Suppressor macrophage (primary cell): ENCODE measurements around the gene PRSS3.
A peak's percentile ranks its signal among the peaks of the same experiment; 100 is the strongest.
"Not testable (repeated sequence)": the region's sequence is repeated elsewhere in the genome, so short reads cannot be mapped to it uniquely, and the experiment has no call there.

ENCODE experiments used
- DNase-seq, 4 experiments: peaks; one replicate each; pipeline ENCODE4 v3.0.0-alpha.2; 2020 to 2022

Gene PRSS3

DNA sequence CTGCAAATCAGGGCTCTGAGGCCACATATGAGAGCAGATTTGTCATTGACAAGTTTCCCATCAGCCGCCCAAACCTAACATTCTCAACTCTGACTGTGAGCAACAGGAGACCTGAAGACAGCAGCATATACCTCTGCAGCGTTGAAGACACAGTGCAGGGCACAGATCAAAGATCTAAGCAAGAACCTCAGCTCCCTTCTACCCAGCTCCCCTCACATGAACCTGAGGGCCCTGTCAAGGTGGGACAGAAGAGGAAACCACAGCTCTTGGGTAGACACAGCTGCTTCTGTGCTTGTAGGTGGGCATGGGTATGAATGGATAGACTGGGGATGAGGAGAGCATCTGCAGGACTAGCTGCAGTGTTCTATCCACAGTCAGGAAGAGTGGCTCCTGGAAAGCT is 8.7 kb upstream of the PRSS3 start:
- DNase-seq, result no peak

DNA sequence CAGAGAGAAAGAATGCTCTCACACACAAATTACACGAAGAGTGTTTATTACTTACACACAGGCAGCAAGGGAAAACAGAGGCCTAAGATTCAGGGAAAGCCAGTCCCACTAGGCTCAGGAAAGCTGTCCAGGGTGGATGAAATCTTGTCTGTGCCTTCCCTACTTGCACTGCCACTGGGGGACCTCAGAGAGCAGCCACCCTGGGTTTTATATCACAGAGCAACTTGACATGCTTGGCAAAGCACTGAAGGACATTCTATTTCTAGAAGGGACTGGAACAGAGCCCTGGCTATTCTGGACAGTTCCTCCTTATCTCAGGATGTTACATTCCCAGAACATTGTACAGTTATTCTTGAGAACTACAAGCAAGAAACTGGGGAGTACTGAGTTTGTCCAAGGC is 7.5 kb upstream of the PRSS3 start:
- no peak for DNase-seq

DNA sequence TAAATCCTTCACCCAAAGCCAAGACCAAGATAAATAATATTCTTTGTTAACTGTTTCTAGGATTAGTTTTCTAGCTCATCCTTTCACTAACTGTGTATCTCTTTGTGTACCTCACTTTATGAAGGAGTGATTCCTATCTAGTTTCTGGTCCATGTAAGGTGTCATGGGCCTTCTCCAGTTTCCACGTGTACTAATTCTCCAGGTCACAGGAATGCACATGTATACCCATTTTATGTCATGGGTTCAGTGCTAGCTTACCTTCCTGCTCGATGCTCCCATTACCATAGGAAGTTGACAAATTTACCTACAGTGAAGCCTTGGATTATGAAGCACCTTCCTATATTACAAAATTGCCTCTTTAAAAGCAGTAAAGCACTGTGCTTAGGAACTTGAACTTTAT is 5.9 kb upstream of the PRSS3 start:
- DNase-seq, result not testable (repeated sequence)

DNA sequence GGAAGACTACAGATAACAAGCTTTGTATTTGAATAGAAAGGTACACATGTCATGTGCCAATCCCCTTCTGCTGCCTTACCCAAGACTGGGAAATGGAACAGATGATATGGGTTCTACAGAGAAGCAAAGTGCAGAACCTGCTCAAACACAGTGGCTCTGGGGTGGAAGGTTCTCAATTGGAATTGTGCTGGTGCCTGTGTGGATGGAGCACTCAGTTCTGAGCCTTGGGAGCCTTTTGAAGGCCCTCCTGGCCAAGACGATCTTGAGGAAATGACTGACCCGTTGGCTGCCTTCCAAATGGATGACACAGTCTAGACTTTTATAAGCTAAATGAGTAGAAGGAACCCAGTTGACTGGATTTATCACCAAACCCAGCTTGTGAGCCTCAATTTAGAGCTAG is 4.2 kb upstream of the PRSS3 start:
- DNase-seq, result peak; percentile 63 to 69 (median 64)

DNA sequence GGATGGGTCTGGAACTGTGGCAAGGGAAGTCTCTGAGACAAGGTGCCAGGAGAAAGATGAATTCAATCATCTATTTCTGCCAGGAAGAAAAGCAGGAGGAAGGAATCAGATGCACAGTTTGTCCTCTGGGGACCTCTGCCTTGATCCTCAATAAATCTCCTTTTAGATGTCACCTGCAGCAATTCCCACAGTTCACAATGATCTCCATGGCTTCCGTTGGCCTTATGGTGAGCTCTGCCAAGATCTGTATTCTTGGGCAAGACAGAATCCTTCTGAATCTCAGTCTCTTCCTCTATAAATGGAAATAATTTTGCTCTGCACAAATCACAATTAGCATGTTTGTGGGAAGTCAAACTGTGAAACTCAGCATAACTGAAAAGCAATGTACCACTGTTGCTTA is 1.9 kb upstream of the PRSS3 start:
- not testable (repeated sequence) for DNase-seq

DNA sequence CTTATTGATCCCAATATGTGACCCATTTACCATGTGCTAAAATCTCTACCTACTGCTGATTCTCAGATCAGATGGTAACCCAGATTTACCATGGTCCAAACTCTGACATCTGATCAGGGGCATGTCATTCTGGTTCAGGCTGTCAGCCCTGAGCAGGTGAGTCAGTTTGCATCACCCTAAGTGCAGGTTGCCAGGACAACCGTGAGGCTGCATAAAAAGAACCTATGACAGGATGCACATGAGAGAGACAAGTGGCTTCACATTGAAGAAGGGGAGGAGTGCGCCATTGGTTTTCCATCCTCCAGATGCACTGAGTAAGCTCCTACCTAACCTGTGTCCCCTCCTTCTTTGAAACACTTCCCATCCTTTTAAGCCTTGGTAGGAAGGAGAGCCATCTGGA is 801 bp upstream of the PRSS3 start:
- DNase-seq, result no peak

DNA sequence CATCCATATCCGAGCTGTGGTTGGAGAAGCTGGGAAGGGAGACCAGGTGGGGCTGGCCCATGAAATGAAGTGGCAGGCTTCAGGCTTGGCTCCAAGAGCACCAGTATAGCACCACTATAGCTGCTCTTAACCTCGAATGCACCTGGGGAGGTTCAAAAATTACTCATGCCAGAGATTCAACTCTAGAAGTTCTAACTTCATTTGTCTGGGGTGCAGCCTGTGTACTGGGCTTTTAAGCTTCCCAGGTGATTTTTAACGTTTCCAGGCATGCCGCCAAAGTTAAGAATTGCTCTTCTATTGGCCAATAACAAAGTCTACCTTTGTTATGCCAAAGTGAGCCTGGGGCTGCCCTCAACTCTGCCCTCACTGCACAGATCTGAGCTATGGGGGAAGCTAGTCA is 458 bp downstream of the PRSS3 start:
- no peak for DNase-seq

DNA sequence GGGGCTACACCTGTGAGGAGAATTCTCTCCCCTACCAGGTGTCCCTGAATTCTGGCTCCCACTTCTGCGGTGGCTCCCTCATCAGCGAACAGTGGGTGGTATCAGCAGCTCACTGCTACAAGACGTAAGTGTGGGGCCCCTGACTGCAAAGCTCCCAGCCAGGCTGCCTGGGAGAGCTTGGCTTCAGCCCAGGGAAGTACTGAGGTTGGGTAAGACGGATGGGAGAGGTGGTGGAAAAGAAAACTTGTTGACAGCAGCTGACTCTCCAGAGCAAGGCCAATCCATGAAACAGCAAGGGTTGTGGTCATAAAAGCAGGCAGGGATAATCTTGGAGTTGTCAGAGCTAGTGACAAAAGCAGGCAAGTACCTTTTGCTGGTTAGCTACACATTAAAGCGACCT is 1.3 kb downstream of the PRSS3 start:
- not testable (repeated sequence) for DNase-seq

DNA sequence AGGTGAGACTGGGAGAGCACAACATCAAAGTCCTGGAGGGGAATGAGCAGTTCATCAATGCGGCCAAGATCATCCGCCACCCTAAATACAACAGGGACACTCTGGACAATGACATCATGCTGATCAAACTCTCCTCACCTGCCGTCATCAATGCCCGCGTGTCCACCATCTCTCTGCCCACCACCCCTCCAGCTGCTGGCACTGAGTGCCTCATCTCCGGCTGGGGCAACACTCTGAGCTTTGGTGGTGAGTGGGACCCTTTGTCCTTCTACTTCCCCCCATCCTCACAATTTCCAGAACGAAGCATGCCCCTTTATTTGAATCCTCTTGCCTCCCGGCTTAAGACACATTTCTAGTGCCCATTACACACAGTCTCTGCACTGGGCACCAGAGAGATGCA is 2.5 kb downstream of the PRSS3 start:
- no peak for DNase-seq

DNA sequence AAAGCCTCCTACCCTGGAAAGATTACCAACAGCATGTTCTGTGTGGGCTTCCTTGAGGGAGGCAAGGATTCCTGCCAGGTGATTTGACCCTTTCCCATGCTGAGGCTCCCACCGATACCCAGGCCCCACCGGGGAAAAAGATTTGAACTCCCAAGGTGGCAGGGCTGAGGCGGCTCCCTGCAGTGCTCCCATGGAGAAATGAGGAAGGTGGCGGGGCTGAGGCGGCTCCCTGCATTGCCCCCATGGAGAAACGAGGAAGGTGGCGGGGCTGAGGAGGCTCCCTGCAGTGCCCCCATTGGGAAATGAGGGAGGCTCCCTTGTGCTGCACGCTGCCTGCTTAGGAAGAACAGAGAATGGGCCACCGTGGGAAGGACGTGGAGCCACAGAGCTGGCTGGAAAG is 3.2 kb downstream of the PRSS3 start:
- DNase-seq, result no peak

DNA sequence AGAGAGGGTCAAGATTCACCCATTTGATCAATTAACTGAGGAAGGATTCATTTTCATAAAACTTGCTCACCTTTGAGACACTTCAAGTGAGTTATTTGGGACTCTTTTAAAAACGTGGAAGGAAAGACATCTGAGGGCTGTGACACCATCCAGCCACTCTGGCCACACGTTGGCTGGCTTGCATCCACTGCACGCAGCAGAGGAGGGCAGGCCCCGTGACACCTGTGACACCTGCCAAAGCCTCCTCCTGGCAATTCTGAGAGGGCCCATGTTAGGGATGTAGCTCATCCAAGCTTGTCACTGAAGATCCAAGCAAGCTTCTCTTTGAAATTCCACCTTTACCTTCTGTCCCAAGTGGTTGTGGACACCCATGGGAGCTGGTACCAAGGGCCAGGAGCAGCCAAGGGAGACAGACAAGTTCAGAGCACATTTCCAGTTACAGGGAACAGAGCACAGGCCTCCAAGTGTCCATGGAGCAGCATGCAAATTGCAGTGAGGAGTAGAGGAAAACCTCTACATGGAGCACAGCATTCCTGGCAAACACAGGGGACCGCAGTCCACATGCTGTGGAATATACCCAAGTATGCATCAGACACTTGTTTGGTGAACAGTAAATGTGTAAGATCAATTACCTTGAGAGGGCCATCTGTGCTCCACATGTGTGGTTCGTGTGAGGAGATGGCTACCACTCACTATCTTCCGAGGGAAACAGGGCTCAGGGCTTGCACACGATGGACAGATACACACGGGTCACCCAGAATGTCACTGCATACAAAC is 4.8 kb downstream of the PRSS3 start:
- no peak for DNase-seq

DNA sequence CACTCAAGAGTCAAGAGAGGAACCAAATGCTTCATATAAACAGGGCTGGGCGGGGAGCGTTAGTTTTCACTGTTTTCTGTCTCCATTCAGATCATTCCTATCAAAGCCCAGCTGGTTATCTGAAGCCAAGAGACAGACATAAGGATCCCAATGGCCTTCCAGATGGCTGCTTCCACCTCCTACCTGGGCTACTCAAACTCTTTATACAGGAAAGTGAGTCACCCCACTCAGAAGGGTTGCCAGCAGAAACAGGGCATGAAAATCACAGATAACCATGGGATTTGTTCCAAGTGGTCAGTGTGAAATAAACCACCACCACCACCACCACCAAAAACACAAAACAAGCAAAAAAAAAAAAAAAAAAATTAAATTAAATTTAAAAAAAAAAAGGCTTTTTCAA is 5.5 kb downstream of the PRSS3 start:
- DNase-seq, result no peak

DNA sequence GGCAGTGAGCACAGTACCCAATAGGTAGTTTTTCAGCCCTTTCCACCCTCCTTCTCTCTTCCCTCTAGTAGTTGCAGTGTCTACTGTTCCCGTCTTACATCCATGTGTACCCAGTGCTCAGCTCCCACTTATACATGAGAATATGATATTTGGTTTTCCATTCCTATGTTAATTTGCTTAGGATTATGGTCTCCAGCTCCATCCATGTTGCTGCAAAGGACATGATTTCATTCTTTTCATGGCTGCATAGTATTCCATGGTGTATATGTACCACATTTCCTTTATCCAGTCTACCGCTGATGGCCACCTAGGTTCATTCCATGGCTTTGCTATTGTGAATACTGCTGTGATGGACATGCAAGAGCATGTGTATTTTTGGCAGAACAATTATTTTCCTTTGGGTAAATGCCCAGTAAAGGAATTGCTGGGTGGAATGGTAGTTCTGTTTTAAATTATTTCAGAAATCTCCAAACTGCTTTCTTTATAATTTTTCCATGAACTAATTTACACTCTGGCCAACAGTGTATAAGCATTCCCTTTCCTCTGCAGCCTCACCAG is 6.7 kb downstream of the PRSS3 start:
- not testable (repeated sequence) for DNase-seq

DNA sequence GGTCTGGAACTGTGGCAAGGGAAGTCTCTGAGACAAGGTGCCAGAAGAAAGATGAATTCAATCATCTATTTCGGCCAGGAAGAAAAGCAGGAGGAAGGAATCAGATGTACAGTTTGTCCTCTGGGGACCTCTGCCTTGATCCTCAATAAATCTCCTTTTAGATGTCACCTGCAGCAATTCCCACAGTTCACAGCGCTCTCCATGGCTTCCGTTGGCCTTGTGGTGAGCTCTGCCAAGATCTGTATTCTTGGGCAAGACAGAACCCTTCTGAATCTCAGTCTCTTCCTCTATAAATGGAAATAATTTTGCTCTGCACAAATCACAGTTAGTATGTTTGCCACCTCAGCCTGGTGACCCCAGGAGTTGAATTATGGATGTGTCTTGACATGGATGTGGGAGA is 8.8 kb downstream of the PRSS3 start:
- not testable (repeated sequence) for DNase-seq

DNA sequence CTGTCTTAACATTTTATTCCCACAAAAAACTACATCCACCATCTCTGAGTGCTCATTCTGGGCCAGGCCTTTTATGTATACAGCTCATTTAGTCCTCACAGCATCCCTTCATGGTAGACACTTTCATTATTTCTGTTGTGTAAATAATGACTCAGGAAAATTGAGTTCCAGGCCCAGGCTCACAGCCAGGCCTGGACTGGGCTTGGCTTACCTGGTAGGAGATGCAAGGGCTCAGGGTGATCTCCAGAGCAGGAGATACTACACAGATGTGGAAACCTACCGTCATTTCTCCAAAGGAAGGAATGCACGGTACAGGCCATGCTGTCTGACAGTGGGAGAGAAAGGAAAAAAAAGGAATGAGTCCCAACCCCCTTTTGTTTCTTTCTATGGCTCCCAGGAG is 11.8 kb downstream of the PRSS3 start:
- DNase-seq, result not testable (repeated sequence)

DNA sequence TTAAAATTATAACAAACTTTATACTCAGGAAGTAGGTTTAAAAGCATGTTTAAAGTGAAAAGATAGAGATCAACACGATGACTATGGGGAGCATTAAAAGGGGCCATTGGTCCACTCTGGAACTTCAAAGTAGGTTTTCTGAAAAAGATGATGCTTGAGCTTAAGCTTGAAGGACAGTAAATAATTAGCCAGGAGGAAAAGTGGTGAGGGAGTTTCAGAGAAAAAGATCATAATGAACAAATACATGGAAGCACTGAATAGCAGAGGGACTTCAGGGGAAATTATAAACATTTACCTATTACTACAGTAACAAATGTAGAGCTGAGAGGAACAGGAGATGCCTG is 13.6 kb downstream of the PRSS3 start:
- DNase-seq, result not testable (repeated sequence)

DNA sequence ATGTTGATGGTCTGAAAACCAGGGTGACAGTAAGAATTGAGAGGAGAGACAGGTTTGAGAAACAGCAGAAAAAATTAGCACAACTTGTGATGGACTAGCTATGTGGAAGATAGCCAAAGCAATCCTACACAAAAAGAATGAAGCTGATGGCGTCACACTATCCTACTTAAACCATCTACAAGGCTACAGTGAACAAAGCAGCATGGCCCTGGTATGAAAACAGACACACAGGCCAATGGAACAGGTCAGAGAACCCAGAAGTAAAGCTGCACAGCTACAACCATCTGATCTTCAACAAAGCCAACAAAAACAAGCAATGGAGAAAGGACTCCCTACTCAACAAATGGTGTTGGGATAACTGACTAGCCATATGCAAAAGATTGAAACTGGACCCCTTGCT is 14.1 kb downstream of the PRSS3 start:
- DNase-seq, result no peak

DNA sequence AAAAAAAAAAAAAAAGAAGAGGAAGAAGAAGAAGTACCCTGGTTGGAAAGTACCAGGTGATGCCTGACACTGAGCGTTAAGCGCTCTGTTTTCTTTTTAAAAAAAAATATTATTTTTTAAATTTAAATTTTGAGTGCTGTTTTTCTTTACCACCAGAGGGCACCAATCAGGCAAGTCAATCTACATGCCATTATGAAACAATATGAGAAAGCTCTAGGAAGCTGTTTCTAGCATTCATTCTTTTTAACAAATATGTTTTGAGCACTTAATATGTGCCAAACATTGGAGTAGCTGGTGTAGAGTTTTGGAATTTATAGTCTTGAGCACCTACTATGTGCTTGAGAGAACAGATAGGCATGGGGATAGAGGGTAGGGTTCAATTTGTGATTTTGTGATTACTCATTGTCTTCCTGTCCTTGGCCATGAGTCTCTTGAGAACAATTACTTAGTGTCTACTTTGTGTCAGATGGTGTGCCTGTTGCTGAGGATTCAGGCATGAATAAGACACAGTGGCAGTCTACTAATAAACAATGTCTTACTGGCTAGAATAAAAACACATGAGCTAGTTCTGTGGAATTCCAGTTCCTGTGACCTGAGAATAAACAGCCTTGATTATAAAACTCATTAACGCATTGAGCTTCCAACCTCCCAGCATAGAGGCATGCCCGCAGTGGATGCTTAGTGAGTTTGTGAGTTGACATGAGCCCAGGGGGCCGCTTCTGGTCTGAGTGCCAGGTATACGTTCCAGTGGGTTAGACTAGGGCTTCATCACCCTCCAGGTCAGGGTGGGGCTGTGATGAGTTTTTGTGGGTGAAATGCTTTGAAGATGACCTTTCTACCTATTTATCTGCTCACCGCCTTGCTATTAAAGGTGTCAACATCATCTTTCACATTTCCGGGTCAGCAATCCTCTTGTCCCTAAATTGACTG is 18.6 kb downstream of the PRSS3 start:
- peak; percentile 30 to 84 (median 64) for DNase-seq

DNA sequence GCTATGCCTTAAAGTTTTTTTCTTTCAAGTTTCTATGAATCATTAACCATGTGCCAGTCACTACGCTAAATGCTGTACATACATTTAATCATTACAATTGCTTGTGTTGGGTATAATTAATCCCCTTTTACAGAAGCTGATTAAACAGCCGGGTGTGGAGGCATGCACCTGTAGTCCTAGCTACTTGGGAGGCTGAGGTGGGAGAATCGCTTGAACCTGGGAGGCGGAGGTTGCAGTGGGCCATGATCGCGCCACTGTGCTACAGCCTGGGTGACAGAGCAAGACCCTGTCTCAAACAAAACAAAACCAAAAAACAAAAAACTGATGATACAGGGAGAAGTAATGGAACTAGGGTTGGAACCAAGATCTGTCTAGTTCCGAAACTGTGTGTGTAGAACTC is 20.4 kb downstream of the PRSS3 start:
- DNase-seq, result peak in 1 of 4 experiments; percentile 8

DNA sequence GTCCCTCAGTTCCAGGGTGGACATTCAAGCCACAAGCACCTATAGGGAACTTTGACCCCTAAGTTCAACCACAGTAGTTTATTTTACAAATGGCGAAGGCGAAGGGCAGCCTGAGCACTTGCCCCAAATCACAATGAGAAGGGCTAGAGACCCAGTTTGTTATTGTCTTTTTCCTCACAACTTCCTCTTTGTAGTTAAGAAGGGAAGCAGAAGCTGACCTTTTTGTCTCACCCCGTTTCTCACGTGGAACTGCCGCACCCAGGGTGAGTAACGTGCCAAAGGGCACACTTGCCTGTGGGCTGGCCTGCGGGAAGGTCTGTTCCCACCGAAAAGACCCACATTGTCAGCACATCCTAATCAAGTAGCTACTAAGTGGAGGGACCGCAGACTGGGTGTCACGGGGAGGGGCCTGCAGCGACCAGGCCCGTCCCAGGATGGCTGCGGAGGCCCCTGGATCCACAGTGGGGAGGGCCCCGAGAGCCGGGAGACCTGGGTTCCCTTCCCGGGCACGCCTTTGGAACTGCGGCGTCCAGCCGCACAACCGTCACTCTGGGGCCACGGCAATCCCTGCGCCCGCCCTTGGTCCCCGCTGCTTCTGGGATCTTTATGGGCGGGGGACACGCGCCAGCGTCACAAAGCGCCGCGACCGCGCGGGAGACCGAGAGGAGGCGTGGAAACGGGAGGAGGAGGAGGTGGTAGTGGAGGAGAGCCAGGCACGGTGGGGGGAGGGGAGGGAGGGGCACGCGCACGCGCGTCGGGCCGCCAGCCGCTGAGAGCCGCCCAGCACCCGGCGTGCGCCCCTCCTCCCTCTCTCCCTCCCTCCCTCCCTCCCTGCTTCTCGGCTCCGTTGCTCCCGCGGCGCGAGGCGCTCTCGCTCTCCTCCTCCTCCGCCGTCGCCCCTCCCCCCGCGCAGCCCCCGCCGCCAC is 21.2 kb downstream of the PRSS3 start, which contains the start of gene UBE2R2:
TSS of gene UBE2R2 (plus strand) at position 834 of the 926 bp plus-strand sequence. CDS start 598 bp downstream, outside the sequence.
- peak; percentile 96 to 99 (median 97) for DNase-seq

DNA sequence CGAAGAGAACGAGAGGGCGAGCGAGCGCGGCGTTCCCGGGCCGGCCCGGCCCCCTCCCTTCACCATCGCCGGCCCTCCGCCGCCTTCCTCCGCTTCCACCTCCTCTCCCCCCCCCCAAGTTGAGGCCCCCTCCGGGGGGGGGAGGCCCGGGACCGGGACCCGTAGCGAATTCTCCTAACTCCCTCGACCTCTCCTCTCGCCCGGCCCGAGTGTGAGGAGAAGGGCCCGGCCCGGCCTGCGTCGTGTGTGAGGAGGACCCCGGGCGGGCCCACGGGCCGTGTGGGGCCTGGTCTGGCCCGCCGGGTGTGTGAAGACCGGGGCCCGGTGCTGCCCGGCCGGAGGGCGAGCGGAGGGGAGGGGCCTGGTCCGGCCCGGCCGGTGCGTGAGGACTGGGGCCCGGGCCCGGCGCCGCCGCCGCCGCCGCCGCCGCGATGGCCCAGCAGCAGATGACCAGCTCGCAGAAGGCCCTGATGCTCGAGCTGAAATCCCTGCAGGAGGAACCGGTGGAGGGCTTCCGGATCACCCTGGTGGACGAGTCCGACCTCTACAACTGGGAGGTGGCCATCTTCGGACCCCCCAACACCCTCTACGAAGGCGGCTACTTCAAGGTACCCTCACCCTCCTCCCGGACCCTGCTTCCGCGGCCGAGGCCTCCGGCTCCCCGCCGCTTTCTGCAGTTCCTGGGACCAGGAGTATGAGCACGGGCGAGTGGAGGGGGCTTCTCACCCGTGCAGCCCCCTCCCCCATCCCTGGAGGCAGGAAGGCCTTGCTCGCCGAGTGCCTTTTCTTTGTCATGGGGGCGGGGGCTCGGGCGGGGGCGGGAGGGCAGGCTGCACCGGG is 22.2 kb downstream of the PRSS3 start:
- DNase-seq, result peak; percentile 78 to 87 (median 82)
